ENCODE results near the gene ALDH1A3.

Gene ALDH1A3

GRCh38 chr15:100940767-100941379, 61.2 kb downstream of the ALDH1A3 start:
- Histone ChIP-seq H3K27ac (ENCODE audit: low read depth, low read length) (no peak overlapping the region), H3K4me3 (ENCODE audit: low read depth, low read length) (no peak overlapping the region), H3K79me2 (ENCODE audit: control insufficient read depth, insufficient read depth, low read length, unreplicated experiment) (no peaks in the 10 kb centered on the region), H3K36me3 (ENCODE audit: insufficient read depth, low read length) (peaks cover 6% of the 10 kb centered on the region; the same call in 1 of the 2 replicates), H2AFZ (ENCODE audit: low read length, unreplicated experiment) (no peak overlapping the region), H3K27me3 (ENCODE audit: insufficient read depth, low read length) (no peaks in the 10 kb centered on the region), H3K4me1 (ENCODE audit: control insufficient read depth, insufficient read depth, low read length, unreplicated experiment) (peaks cover 10% of the 10 kb centered on the region)

GRCh38 chr15:100941536-100941935, 61.9 kb downstream of the ALDH1A3 start:
- no peak overlapping the region for H2AFZ ChIP-seq (ENCODE audit: low read length, unreplicated experiment)
- no peaks in the 10 kb centered on the region for H3K79me2 ChIP-seq (ENCODE audit: control insufficient read depth, insufficient read depth, low read length, unreplicated experiment)
- peaks cover 10% of the 10 kb centered on the region for H3K4me1 ChIP-seq (ENCODE audit: control insufficient read depth, insufficient read depth, low read length, unreplicated experiment)
- peaks cover 3% of the 10 kb centered on the region; the same call in 1 of the 2 replicates for H3K36me3 ChIP-seq (ENCODE audit: insufficient read depth, low read length)
- H3K27me3 ChIP-seq (ENCODE audit: insufficient read depth, low read length), result no peaks in the 10 kb centered on the region
- H3K27ac ChIP-seq (ENCODE audit: low read depth, low read length), result no peak overlapping the region
- H3K4me3 ChIP-seq (ENCODE audit: low read depth, low read length), result no peak overlapping the region

GRCh38 chr15:100942656-100943425, 63.2 kb downstream of the ALDH1A3 start:
- Histone ChIP-seq H3K36me3 (ENCODE audit: insufficient read depth, low read length) (peaks cover 4% of the 10 kb centered on the region; the same call in 1 of the 2 replicates), H2AFZ (ENCODE audit: low read length, unreplicated experiment) (no peak overlapping the region), H3K27ac (ENCODE audit: low read depth, low read length) (peak overlapping the region; percentile 42), H3K27me3 (ENCODE audit: insufficient read depth, low read length) (no peaks in the 10 kb centered on the region), H3K4me1 (ENCODE audit: control insufficient read depth, insufficient read depth, low read length, unreplicated experiment) (peaks cover 10% of the 10 kb centered on the region), H3K79me2 (ENCODE audit: control insufficient read depth, insufficient read depth, low read length, unreplicated experiment) (no peaks in the 10 kb centered on the region), H3K4me3 (ENCODE audit: low read depth, low read length) (no peak overlapping the region)

DNA sequence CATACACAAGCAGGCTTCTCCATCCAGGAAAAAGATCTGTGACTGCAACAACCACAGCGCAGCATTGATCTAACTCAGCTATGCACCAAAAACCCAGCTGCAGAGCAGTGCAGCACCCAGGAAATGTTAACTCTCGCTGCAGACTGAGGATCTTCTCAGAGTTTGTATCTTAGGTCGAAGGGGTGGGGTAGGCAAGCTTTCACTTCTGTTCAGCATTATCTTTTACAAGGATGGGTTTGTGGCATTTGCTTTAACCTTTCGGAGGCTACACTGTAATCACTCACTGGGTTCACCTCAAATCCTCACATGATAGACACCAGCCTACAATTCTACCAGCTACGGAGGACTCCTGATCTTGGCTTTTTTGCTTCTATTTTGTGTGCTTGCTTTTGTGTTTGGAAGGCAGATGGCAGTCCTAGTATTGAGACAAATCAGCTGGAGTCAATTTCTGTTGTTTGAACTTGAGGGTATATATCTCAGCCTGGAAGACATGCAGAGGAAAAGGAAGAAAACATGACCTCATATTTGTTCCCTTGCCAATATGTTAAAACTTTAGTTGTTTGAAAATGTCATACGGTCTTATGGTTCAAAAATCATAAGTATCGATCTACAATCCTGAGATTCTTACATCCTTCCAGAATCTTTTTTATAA, 64.7 kb downstream of the ALDH1A3 start:
- Histone ChIP-seq H3K27me3 (ENCODE audit: insufficient read depth, low read length) (no peaks in the 10 kb centered on the region), H2AFZ (ENCODE audit: low read length, unreplicated experiment) (no peak overlapping the region), H3K36me3 (ENCODE audit: insufficient read depth, low read length) (peaks cover 14% of the 10 kb centered on the region), H3K4me1 (ENCODE audit: control insufficient read depth, insufficient read depth, low read length, unreplicated experiment) (peaks cover 10% of the 10 kb centered on the region), H3K4me3 (ENCODE audit: low read depth, low read length) (0 out of 2 replicates have a peak overlapping the region, but pooled peaks have one; percentile 12), H3K27ac (ENCODE audit: low read depth, low read length) (no peak overlapping the region), H3K79me2 (ENCODE audit: control insufficient read depth, insufficient read depth, low read length, unreplicated experiment) (no peaks in the 10 kb centered on the region)

- no peak overlapping the region for H3K27ac ChIP-seq (ENCODE audit: low read depth, low read length)
- H3K79me2 ChIP-seq (ENCODE audit: control insufficient read depth, insufficient read depth, low read length, unreplicated experiment), result no peaks in the 10 kb centered on the region
- no peak overlapping the region for H2AFZ ChIP-seq (ENCODE audit: low read length, unreplicated experiment)
- H3K36me3 ChIP-seq (ENCODE audit: insufficient read depth, low read length), result peaks cover 14% of the 10 kb centered on the region
- no peaks in the 10 kb centered on the region for H3K27me3 ChIP-seq (ENCODE audit: insufficient read depth, low read length)
- no peak overlapping the region for H3K4me3 ChIP-seq (ENCODE audit: low read depth, low read length)
- peaks cover 10% of the 10 kb centered on the region for H3K4me1 ChIP-seq (ENCODE audit: control insufficient read depth, insufficient read depth, low read length, unreplicated experiment)
Measured at GRCh38 chr15:100944986-100945385, 65.4 kb downstream of the ALDH1A3 start.

- Histone ChIP-seq H3K27ac (ENCODE audit: low read depth, low read length) (no peak overlapping the region), H3K4me3 (ENCODE audit: low read depth, low read length) (no peak overlapping the region), H3K27me3 (ENCODE audit: insufficient read depth, low read length) (no peaks in the 10 kb centered on the region), H3K79me2 (ENCODE audit: control insufficient read depth, insufficient read depth, low read length, unreplicated experiment) (no peaks in the 10 kb centered on the region), H3K4me1 (ENCODE audit: control insufficient read depth, insufficient read depth, low read length, unreplicated experiment) (peaks cover 4% of the 10 kb centered on the region), H3K36me3 (ENCODE audit: insufficient read depth, low read length) (peaks cover 14% of the 10 kb centered on the region), H2AFZ (ENCODE audit: low read length, unreplicated experiment) (no peak overlapping the region)
Measured at GRCh38 chr15:100947760-100948429, 68.3 kb downstream of the ALDH1A3 start.

- Histone ChIP-seq H3K27ac (ENCODE audit: low read depth, low read length) (no peak overlapping the region), H3K27me3 (ENCODE audit: insufficient read depth, low read length) (no peaks in the 10 kb centered on the region), H3K4me1 (ENCODE audit: control insufficient read depth, insufficient read depth, low read length, unreplicated experiment) (no peaks in the 10 kb centered on the region), H3K36me3 (ENCODE audit: insufficient read depth, low read length) (peaks cover 14% of the 10 kb centered on the region), H3K79me2 (ENCODE audit: control insufficient read depth, insufficient read depth, low read length, unreplicated experiment) (no peaks in the 10 kb centered on the region), H3K4me3 (ENCODE audit: low read depth, low read length) (no peak overlapping the region), H2AFZ (ENCODE audit: low read length, unreplicated experiment) (no peak overlapping the region)
Measured at GRCh38 chr15:100948430-100948762, 68.8 kb downstream of the ALDH1A3 start.

DNA sequence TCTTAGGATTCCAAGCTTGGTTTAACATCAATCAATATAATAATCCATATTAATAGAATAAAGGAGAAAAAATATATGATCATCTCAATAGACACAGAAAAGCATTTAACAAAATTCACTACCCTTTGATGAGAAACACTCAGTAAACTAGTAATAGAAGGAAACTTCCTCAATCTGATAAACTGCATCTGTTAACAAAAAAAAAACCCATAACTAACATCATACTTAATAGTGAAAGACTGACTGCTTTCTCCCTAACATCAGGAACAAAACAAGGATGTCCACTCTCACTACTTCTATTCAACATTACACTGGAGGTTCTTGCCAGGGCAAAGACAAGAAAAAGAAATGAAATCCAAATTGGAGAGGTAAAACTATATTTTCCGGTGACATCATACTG, 70.1 kb downstream of the ALDH1A3 start:
- H3K79me2 ChIP-seq (ENCODE audit: control insufficient read depth, insufficient read depth, low read length, unreplicated experiment), result no peaks in the 10 kb centered on the region
- no peak overlapping the region for H3K27ac ChIP-seq (ENCODE audit: low read depth, low read length)
- H3K27me3 ChIP-seq (ENCODE audit: insufficient read depth, low read length), result no peaks in the 10 kb centered on the region
- no peak overlapping the region for H3K4me3 ChIP-seq (ENCODE audit: low read depth, low read length)
- H3K36me3 ChIP-seq (ENCODE audit: insufficient read depth, low read length), result peaks cover 14% of the 10 kb centered on the region
- no peak overlapping the region for H2AFZ ChIP-seq (ENCODE audit: low read length, unreplicated experiment)
- no peaks in the 10 kb centered on the region for H3K4me1 ChIP-seq (ENCODE audit: control insufficient read depth, insufficient read depth, low read length, unreplicated experiment)

DNA sequence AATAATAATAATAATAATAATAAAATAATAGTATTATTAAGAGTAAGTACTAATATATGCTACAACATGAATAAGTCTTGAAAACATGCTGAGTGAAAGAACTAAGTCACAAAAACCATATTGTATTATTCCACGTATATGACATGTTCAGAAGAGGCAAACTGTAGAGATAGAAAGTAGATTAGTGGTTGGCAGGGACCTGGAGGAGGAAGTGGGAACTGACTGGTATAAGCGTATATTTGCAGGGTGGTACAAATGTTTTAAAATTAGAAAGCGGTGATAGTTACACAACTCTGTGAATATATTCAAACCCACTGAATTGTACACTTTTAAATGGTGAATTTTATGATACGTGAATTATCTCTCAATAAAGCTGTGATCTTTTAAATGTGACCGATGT, 72.3 kb downstream of the ALDH1A3 start:
- H3K36me3 ChIP-seq (ENCODE audit: insufficient read depth, low read length), result peaks cover 14% of the 10 kb centered on the region
- peaks cover 8% of the 10 kb centered on the region for H3K79me2 ChIP-seq (ENCODE audit: control insufficient read depth, insufficient read depth, low read length, unreplicated experiment)
- no peak overlapping the region for H3K4me3 ChIP-seq (ENCODE audit: low read depth, low read length)
- H3K4me1 ChIP-seq (ENCODE audit: control insufficient read depth, insufficient read depth, low read length, unreplicated experiment), result peaks cover 14% of the 10 kb centered on the region
- no peaks in the 10 kb centered on the region for H3K27me3 ChIP-seq (ENCODE audit: insufficient read depth, low read length)
- H2AFZ ChIP-seq (ENCODE audit: low read length, unreplicated experiment), result no peak overlapping the region
- H3K27ac ChIP-seq (ENCODE audit: low read depth, low read length), result no peak overlapping the region

GRCh38 chr15:100952566-100952965, 72.9 kb downstream of the ALDH1A3 start:
- Histone ChIP-seq H3K27me3 (ENCODE audit: insufficient read depth, low read length) (no peaks in the 10 kb centered on the region), H3K4me1 (ENCODE audit: control insufficient read depth, insufficient read depth, low read length, unreplicated experiment) (peaks cover 20% of the 10 kb centered on the region), H3K79me2 (ENCODE audit: control insufficient read depth, insufficient read depth, low read length, unreplicated experiment) (peaks cover 11% of the 10 kb centered on the region), H3K27ac (ENCODE audit: low read depth, low read length) (no peak overlapping the region), H3K36me3 (ENCODE audit: insufficient read depth, low read length) (peaks cover 12% of the 10 kb centered on the region), H2AFZ (ENCODE audit: low read length, unreplicated experiment) (no peak overlapping the region), H3K4me3 (ENCODE audit: low read depth, low read length) (no peak overlapping the region)
